Naive thymus-derived CD4-positive, alpha-beta T cell (primary cell): ENCODE measurements around the gene DRAXIN. TPM values are rescaled to one million over a fixed set of nuclear protein-coding genes. Genes with fewer than 3 reads are reported as not detected.

Source experiments
- ATAC-seq: fragments of 150-1000 bp; cut with Tn5 transposase; 2 replicates; pipeline ENCODE4 v1.10.0; 2021; ENCODE audit warnings: mild to moderate bottlenecking, moderate library complexity
- CTCF ChIA-PET: fragments of 350-600 bp; sonication (Branson Sonifier 250); formaldehyde crosslinking; loops from one replicate; lab custom pipeline; 2021; ENCODE audit warnings: antibody characterized with exemption; lab: Charles Lee
- POLR2A ChIA-PET: fragments of 350-600 bp; sonication (Branson Sonifier 250); formaldehyde crosslinking; loops from one replicate; lab custom pipeline; 2021; ENCODE audit warnings: antibody characterized with exemption, inconsistent platforms; lab: Charles Lee
- DNase-seq, 9 donors: peaks; one replicate each; pipeline versions ENCODE4 v3.0.0 to v3.0.0-alpha.2; 2020 to 2022; ENCODE audit warnings: mixed read lengths in 1 of 9
- H3K27ac ChIP-seq: one replicate; pipeline ENCODE4 v1.7.0; 2013; ENCODE audit warnings: mild to moderate bottlenecking, low read depth, low read length, moderate library complexity
- H3K27me3 ChIP-seq, 2 donors: one replicate each; pipeline ENCODE4 v1.7.0; 2013; ENCODE audit warnings: low read length in 2 of 2, mild to moderate bottlenecking in 2 of 2, moderate library complexity in 2 of 2; ENCODE audit not compliant: control insufficient read depth in 2 of 2, insufficient read depth in 2 of 2
- H3K36me3 ChIP-seq, 3 experiments: 1 replicate in 2 of 3; 2 replicates in 1 of 3; pipeline ENCODE4 v1.7.0; 2013; ENCODE audit warnings: low read length in 3 of 3, mild to moderate bottlenecking in 3 of 3, moderate library complexity in 1 of 3; ENCODE audit not compliant: insufficient read depth in 3 of 3, control insufficient read depth in 2 of 3
- H3K4me1 ChIP-seq, 2 donors: one replicate each; pipeline ENCODE4 v1.7.0; 2013; ENCODE audit warnings: low read length in 2 of 2, mild to moderate bottlenecking in 2 of 2, moderate library complexity in 1 of 2; ENCODE audit not compliant: control insufficient read depth in 2 of 2, insufficient read depth in 2 of 2
- H3K4me3 ChIP-seq: 2 replicates; pipeline ENCODE4 v1.7.0; 2013; ENCODE audit warnings: mild to moderate bottlenecking, low read length
- H3K9me3 ChIP-seq, 3 experiments: 1 replicate in 2 of 3; 2 replicates in 1 of 3; pipeline ENCODE4 v1.7.0; 2013; ENCODE audit warnings: low read length in 3 of 3; ENCODE audit not compliant: control insufficient read depth in 2 of 3
- H3K27ac Mint-ChIP-seq, 9 donors: one replicate each; pipeline ENCODE4 v1.8.0; 2020 to 2022; ENCODE audit warnings: mixed read lengths in 9 of 9, mild to moderate bottlenecking in 8 of 9, moderate library complexity in 5 of 9, inconsistent platforms in 2 of 9
- H3K27me3 Mint-ChIP-seq, 5 donors: one replicate each; pipeline ENCODE4 v1.8.0; 2021 to 2022; ENCODE audit warnings: mixed read lengths in 5 of 5, mild to moderate bottlenecking in 1 of 5
- H3K36me3 Mint-ChIP-seq, 5 donors: one replicate each; pipeline ENCODE4 v1.8.0; 2020 to 2022; ENCODE audit warnings: mixed read lengths in 5 of 5, mild to moderate bottlenecking in 3 of 5, inconsistent platforms in 1 of 5
- H3K4me1 Mint-ChIP-seq, 7 donors: one replicate each; pipeline ENCODE4 v1.8.0; 2020 to 2022; ENCODE audit warnings: mixed read lengths in 7 of 7, mild to moderate bottlenecking in 3 of 7, inconsistent platforms in 1 of 7
- H3K4me3 Mint-ChIP-seq, 10 donors: one replicate each; pipeline ENCODE4 v1.8.0; 2020 to 2022; ENCODE audit warnings: mild to moderate bottlenecking in 10 of 10, mixed read lengths in 10 of 10, moderate library complexity in 6 of 10, inconsistent platforms in 2 of 10
- H3K9me3 Mint-ChIP-seq, 11 donors: one replicate each; pipeline ENCODE4 v1.8.0; 2020 to 2022; ENCODE audit warnings: mixed read lengths in 11 of 11, mild to moderate bottlenecking in 4 of 11, inconsistent platforms in 1 of 11, moderate library complexity in 1 of 11
- intact Hi-C, 2 donors: fragments of 100-400 bp; cut with micrococcal nuclease; formaldehyde crosslinking; loops; one replicate each; pipeline ENCODE4 v1.15.1; 2023
- polyA plus RNA-seq, 2 donors: library from polyadenylated mRNA; unstranded; fragments of 300-500 nt; fragmentation: Illumina TruSeq; gene quantifications; one replicate each; pipeline ENCODE4 v1.2.3, GENCODE V29; 2021
- total RNA-seq, 6 experiments: library from RNA in 5 of 6; stranded (reverse) in 5 of 6; gene quantifications; 1 replicate in 5 of 6; 2 replicates in 1 of 6; pipeline ENCODE4 v1.2.3 and lab custom pipeline; 2021 to 2026

Gene DRAXIN
- total and polyA plus RNA-seq, 7 experiments from 2014 or later, result 0.03 to 1.6 (median 0.19) TPM

- Histone ChIP-seq H3K27me3 (peaks cover 0 to 5% of the 10 kb centered on the region in 2 donors), H3K4me3 (no peak overlapping the region), H3K27ac (no peak overlapping the region), H3K9me3 (no peaks in the 10 kb centered on the region), H3K4me1 (peaks cover 0 to 5% of the 10 kb centered on the region in 2 donors), H3K36me3 (no peaks in the 10 kb centered on the region)
- Mint-ChIP-seq H3K9me3 (no peaks in the 10 kb centered on the region), H3K27me3 (peaks cover 13 to 36% (median 17%) of the 10 kb centered on the region in 5 donors), H3K4me3 (peak overlapping the region in 4 of 10 donors; percentile 33 to 47 (median 40)), H3K27ac (no peak overlapping the region), H3K36me3 (no peaks in the 10 kb centered on the region), H3K4me1 (peaks cover 2 to 12% (median 6%) of the 10 kb centered on the region in 7 donors)
- DNase-seq (no peak), ATAC-seq (no peak)
- ChIA-PET CTCF (no interaction called here), POLR2A (no interaction called here)
- intact Hi-C loops, result no loop called here
These were observed 69.8 kb downstream of the DRAXIN start for GRCh38 chr1:11761285-11761684.

DNA sequence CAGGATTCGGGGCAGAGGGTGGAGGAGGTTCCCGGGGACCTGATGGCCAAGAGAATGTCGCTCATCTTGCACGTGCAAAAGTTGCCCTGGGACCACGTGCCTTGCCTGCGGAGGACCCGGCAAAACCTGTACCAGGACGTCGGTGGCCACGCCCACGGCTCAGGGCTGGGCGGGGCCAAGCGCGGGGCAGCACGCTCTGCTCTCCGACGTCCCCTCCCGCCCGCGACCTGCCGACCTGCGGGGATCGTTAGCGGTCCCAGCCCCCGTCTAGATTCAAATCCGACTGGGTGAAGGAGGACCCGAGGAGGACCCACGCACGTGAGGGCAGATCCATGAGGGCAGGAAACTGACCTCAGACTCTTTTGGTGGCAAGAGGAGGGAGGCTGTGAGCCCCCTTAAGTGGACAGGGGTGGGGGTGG lies 70.5 kb downstream of the DRAXIN start, which contains the start of gene C1orf167:
C1orf167 (plus strand) TSS at position 206 of the 419 bp plus-strand sequence. CDS start 2,208 bp downstream, outside the sequence.
- peak within 1 kb of the TSS in 7 of 10 donors; percentile 3 to 55 (median 42) for H3K4me3 Mint-ChIP-seq
- no peaks in the 10 kb centered on the region for H3K9me3 Mint-ChIP-seq
- POLR2A ChIA-PET, result no interaction called here
- Histone ChIP-seq H3K36me3 (no peaks in the 10 kb centered on the region), H3K27ac (no peak within 1 kb of the TSS), H3K4me3 (no peak within 1 kb of the TSS), H3K4me1 (peaks cover 0 to 5% of the 10 kb centered on the region in 2 donors), H3K27me3 (peaks cover 0 to 5% of the 10 kb centered on the region in 2 donors), H3K9me3 (no peaks in the 10 kb centered on the region)
- H3K4me1 Mint-ChIP-seq, result peaks cover 2 to 12% (median 5%) of the 10 kb centered on the region in 7 donors
- H3K27me3 Mint-ChIP-seq, result peaks cover 13 to 35% (median 17%) of the 10 kb centered on the region in 5 donors
- intact Hi-C loops, result no loop called here
- H3K36me3 Mint-ChIP-seq, result no peaks in the 10 kb centered on the region
- no peak within 1 kb of the TSS for H3K27ac Mint-ChIP-seq
- CTCF ChIA-PET, result no interaction called here
- ATAC-seq (peak; percentile 66), DNase-seq (peak in 5 of 9 donors; percentile 13 to 54 (median 22))

DNA sequence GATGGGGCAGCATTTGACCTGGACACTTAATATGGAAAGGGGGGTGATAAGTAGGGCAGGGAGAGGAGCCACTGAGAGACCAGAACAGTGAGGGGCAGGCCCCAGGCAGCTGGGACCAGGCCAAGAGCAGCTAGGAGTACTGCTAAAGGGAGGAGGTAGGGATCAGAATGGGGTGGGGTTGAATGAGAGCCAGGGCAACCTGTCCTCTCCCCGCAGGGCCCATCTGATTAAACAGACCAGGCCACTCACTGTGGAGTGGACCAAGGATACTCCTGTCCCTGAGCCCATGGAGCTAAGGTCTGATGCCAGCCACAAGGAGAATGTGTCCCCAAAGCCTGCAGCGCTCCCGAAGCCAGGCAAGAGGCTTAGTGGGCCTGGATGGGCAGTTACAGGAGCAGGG lies 72.6 kb downstream of the DRAXIN start:
- peaks cover 0 to 5% of the 10 kb centered on the region in 2 donors for H3K27me3 ChIP-seq
- H3K27ac Mint-ChIP-seq, result no peak overlapping the region
- H3K4me1 ChIP-seq, result peaks cover 0 to 5% of the 10 kb centered on the region in 2 donors
- H3K36me3 Mint-ChIP-seq, result no peaks in the 10 kb centered on the region
- ChIA-PET POLR2A (no interaction called here), CTCF (interaction anchor here (0.8 kb wide), 1 partner anchor 20 kb away, joined by 3 read pairs; no protein-coding TSS in a partner anchor)
- no peaks in the 10 kb centered on the region for H3K9me3 Mint-ChIP-seq
- intact Hi-C loops, result no loop called here
- H3K4me1 Mint-ChIP-seq, result peaks cover 2 to 12% (median 5%) of the 10 kb centered on the region in 7 donors
- H3K9me3 ChIP-seq, result no peaks in the 10 kb centered on the region
- no peak overlapping the region for H3K4me3 Mint-ChIP-seq
- ATAC-seq, result no peak
- no peak overlapping the region for H3K27ac ChIP-seq
- no peaks in the 10 kb centered on the region for H3K36me3 ChIP-seq
- no peak for DNase-seq
- H3K27me3 Mint-ChIP-seq, result peaks cover 13 to 31% (median 17%) of the 10 kb centered on the region in 5 donors
- no peak overlapping the region for H3K4me3 ChIP-seq

- POLR2A ChIA-PET, result no interaction called here
- H3K9me3 ChIP-seq, result no peaks in the 10 kb centered on the region
- no peak overlapping the region for H3K27ac Mint-ChIP-seq
- H3K27me3 Mint-ChIP-seq, result peaks cover 13 to 31% (median 17%) of the 10 kb centered on the region in 5 donors
- H3K9me3 Mint-ChIP-seq, result no peaks in the 10 kb centered on the region
- no peaks in the 10 kb centered on the region for H3K36me3 ChIP-seq
- CTCF ChIA-PET, result no interaction called here
- no peak overlapping the region for H3K27ac ChIP-seq
- H3K4me1 Mint-ChIP-seq, result peaks cover 2 to 12% (median 5%) of the 10 kb centered on the region in 7 donors
- ATAC-seq (no peak), DNase-seq (no peak)
- peaks cover 0 to 5% of the 10 kb centered on the region in 2 donors for H3K4me1 ChIP-seq
- peaks cover 0 to 5% of the 10 kb centered on the region in 2 donors for H3K27me3 ChIP-seq
- H3K4me3 Mint-ChIP-seq, result no peak overlapping the region
- no peaks in the 10 kb centered on the region for H3K36me3 Mint-ChIP-seq
- intact Hi-C loops, result no loop called here
- no peak overlapping the region for H3K4me3 ChIP-seq
These were observed 73.0 kb downstream of the DRAXIN start for GRCh38 chr1:11764519-11764918.

- Histone ChIP-seq H3K4me1 (peaks cover 0 to 5% of the 10 kb centered on the region in 2 donors), H3K27me3 (peaks cover 0 to 5% of the 10 kb centered on the region in 2 donors), H3K27ac (no peak overlapping the region), H3K9me3 (no peaks in the 10 kb centered on the region), H3K36me3 (no peaks in the 10 kb centered on the region), H3K4me3 (no peak overlapping the region)
- Mint-ChIP-seq H3K27me3 (peaks cover 13 to 31% (median 17%) of the 10 kb centered on the region in 5 donors), H3K4me1 (peaks cover 2 to 12% (median 5%) of the 10 kb centered on the region in 7 donors), H3K27ac (no peak overlapping the region), H3K4me3 (no peak overlapping the region), H3K36me3 (no peaks in the 10 kb centered on the region), H3K9me3 (no peaks in the 10 kb centered on the region)
- DNase-seq (no peak), ATAC-seq (no peak)
- ChIA-PET CTCF (no interaction called here), POLR2A (no interaction called here)
- intact Hi-C loops, result no loop called here
These were observed 74.3 kb downstream of the DRAXIN start for GRCh38 chr1:11765661-11766428.

- H3K4me1 Mint-ChIP-seq, result peaks cover 0 to 8% (median 4%) of the 10 kb centered on the region in 7 donors
- no peak overlapping the region for H3K27ac ChIP-seq
- DNase-seq, result no peak
These were observed 74.9 kb downstream of the DRAXIN start for GRCh38 chr1:11766429-11766776.

More at GRCh38 chr1:11766429-11766776, 74.9 kb downstream of the DRAXIN start:
- no peaks in the 10 kb centered on the region for H3K36me3 ChIP-seq
- H3K27me3 ChIP-seq, result peaks cover 0 to 5% of the 10 kb centered on the region in 2 donors
- H3K36me3 Mint-ChIP-seq, result no peaks in the 10 kb centered on the region
- H3K9me3 ChIP-seq, result no peaks in the 10 kb centered on the region
- no peak overlapping the region for H3K4me3 ChIP-seq
- CTCF ChIA-PET, result no interaction called here
- H3K4me3 Mint-ChIP-seq, result no peak overlapping the region
- intact Hi-C loops, result no loop called here
- POLR2A ChIA-PET, result no interaction called here
- ATAC-seq, result no peak
- no peak overlapping the region for H3K27ac Mint-ChIP-seq
- no peaks in the 10 kb centered on the region for H3K9me3 Mint-ChIP-seq
- peaks cover 0 to 5% of the 10 kb centered on the region in 2 donors for H3K4me1 ChIP-seq
- peaks cover 11 to 26% (median 13%) of the 10 kb centered on the region in 5 donors for H3K27me3 Mint-ChIP-seq
